ENCODE measurements around the gene TFB2M. TPM values are rescaled to one million over a fixed set of nuclear protein-coding genes. Genes with fewer than 3 reads are reported as not detected.

TFB2M gene
- total and polyA plus RNA-seq, 2 of the 13 experiments (the other 11 are each of a cell fraction or from before 2014, with no cell fraction given), result 15.7 to 31.4 TPM

- TF ChIP-seq NR2F6 (IDR thresholded peaks at IDR 0.05), result peak; percentile 72
- peak; percentile 56; the same call in 1 of the 2 replicates for TF ChIP-seq NR2F6 (CRISPR knock-in tag; IDR thresholded peaks at IDR 0.05)
- no peak for TF ChIP-seq GZF1 (CRISPR knock-in tag; IDR thresholded peaks at IDR 0.05)
- no peak for TF ChIP-seq GPN1 (CRISPR knock-in tag; IDR thresholded peaks at IDR 0.05; ENCODE audit: borderline replicate concordance)
- peak; percentile 54; the same call in 1 of the 2 replicates for TF ChIP-seq KLF9 (CRISPR knock-in tag; IDR thresholded peaks at IDR 0.05; ENCODE audit: low read depth)
- no peak for TF ChIP-seq SP1 (IDR thresholded peaks at IDR 0.05)
- peak; percentile 46 for TF ChIP-seq SP1 (CRISPR knock-in tag; IDR thresholded peaks at IDR 0.05)
- TF ChIP-seq NFE2L1 (CRISPR knock-in tag; IDR thresholded peaks at IDR 0.05; ENCODE audit: borderline replicate concordance), result no peak
- TF ChIP-seq MTERF4 (CRISPR knock-in tag; IDR thresholded peaks at IDR 0.05), result peak; percentile 46; the same call in 1 of the 2 replicates
- no peak for TF ChIP-seq ZBTB26 (CRISPR knock-in tag; IDR thresholded peaks at IDR 0.05; ENCODE audit: borderline replicate concordance)
- TF ChIP-seq DRAP1 (CRISPR knock-in tag; IDR thresholded peaks at IDR 0.05), result peak; percentile 77
- TF ChIP-seq EED (CRISPR knock-in tag; IDR thresholded peaks at IDR 0.05), result peak; percentile 79; the same call in 1 of the 2 replicates
- TF ChIP-seq ZNF296 (CRISPR knock-in tag; conservative IDR thresholded peaks at IDR 0.05), result no peak
- TF ChIP-seq ZBTB3 (CRISPR knock-in tag; IDR thresholded peaks at IDR 0.05; ENCODE audit: borderline replicate concordance, low read depth), result no peak
- TF ChIP-seq ZFP82 (CRISPR knock-in tag; IDR thresholded peaks at IDR 0.05; ENCODE audit: borderline replicate concordance), result 0 out of 2 replicates have a peak, but pooled peaks have one; percentile 27
- TF ChIP-seq PAX8 (CRISPR knock-in tag; IDR thresholded peaks at IDR 0.05; ENCODE audit: borderline replicate concordance), result no peak
- TF ChIP-seq MXD3 (CRISPR knock-in tag; IDR thresholded peaks at IDR 0.05), result peak; percentile 74
- TF ChIP-seq KDM1A (CRISPR knock-in tag; IDR thresholded peaks at IDR 0.05), result no peak
- no peak for TF ChIP-seq ZNF10 (CRISPR knock-in tag; IDR thresholded peaks at IDR 0.05; ENCODE audit: borderline replicate concordance, low read depth)
- TF ChIP-seq ZNF629 (CRISPR knock-in tag; conservative IDR thresholded peaks at IDR 0.05), result no peak
- no peak; the same call in 1 of the 2 replicates for TF ChIP-seq ZBTB20 (CRISPR knock-in tag; IDR thresholded peaks at IDR 0.05; ENCODE audit: borderline replicate concordance, low read depth)
- TF ChIP-seq ZNF382 (CRISPR knock-in tag; IDR thresholded peaks at IDR 0.05; ENCODE audit: borderline replicate concordance), result no peak
- no peak for TF ChIP-seq DDIT3 (CRISPR knock-in tag; IDR thresholded peaks at IDR 0.05)
- no peak; the same call in 1 of the 2 replicates for TF ChIP-seq ZNF281 (CRISPR knock-in tag; IDR thresholded peaks at IDR 0.05; ENCODE audit: borderline replicate concordance)
- 0 out of 2 replicates have a peak, but pooled peaks have one; percentile 72 for TF ChIP-seq REL (CRISPR knock-in tag; conservative IDR thresholded peaks at IDR 0.05)
Observed at GRCh38 chr1:246566128-246566812, at the start of gene TFB2M, which contains the start of gene CNST (continued).
